Brain microvascular endothelial cell (primary cell): Measurements from ENCODE around the gene GAN.
"Not testable (repeated sequence)": the region's sequence is repeated elsewhere in the genome, so short reads cannot be mapped to it uniquely, and the experiment has no call there.

Experiments used
- DNase-seq: peaks from one replicate; pipeline ENCODE4 v3.0.0-alpha.2; 2020
- H3K27ac ChIP-seq: fragments of 250-450 bp; sonication (Bioruptor Pico); 2 replicates; pipeline ENCODE4 v1.5.1; 2020; ENCODE audit warnings: mild to moderate bottlenecking, moderate library complexity
- H3K27me3 ChIP-seq: fragments of 250-450 bp; sonication (Bioruptor Pico); replicated peaks from 2 replicates; pipeline ENCODE4 v1.5.1; 2020; ENCODE audit warnings: mild to moderate bottlenecking
- H3K36me3 ChIP-seq: fragments of 250-450 bp; sonication (Bioruptor Pico); replicated peaks from 2 replicates; pipeline ENCODE4 v1.5.1; 2020; ENCODE audit warnings: mild to moderate bottlenecking
- H3K4me3 ChIP-seq: 2 replicates; pipeline ENCODE4 v1.5.1; 2011; ENCODE audit warnings: low read depth, mild to moderate bottlenecking, control low read depth, low read length, moderate library complexity
- in situ Hi-C: cut with HindIII; loops from 2 replicates; pipeline ENCODE4 v1.10.0; 2017; ENCODE audit warnings: low sequenced_read_pairs, low pct_ligation_motif_present
- TF ChIP-seq, protein P1 (sequence below): IDR thresholded peaks from 2 replicates; pipeline ENCODE4 v1.5.1; 2011; ENCODE audit warnings: low read depth, mild to moderate bottlenecking, moderate library complexity, low read length, control low read depth, inconsistent platforms; ENCODE audit errors: missing control alignments

GAN gene

DNA sequence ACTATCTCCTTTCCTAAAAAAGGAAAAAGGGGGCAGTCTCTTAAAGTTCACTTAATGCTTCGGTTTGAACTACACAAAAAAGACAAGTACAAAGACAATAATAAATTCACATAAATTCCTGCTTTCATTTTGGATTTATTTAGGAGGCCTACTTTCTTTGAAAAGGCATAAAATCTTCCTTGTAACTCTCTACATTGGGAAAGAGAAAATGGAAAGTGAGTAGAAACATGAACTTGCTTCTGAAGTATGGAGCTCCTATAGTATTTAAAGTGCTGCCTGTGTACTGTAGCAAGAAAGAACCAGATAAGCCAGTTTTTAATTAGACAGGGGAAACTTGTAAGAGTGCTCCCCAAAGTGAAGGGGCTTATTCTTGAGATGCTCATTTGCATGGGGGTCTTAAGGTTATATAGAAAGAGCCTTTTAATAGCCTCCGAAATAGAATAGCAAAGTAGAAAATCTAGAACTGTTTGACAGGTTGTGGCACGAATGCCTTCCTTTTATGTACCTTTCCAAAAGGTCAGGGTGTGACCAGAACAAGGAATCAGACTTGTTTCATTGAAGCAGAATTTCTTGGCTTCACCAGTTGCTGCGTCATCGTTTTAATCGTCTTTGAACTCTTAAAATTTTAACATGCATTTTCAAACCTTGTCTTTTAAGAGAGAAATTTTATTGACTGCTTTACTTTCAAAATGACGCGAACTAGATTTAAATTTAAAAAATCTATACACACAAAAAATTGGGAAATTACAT is 12.9 kb downstream of the GAN start:
- TF ChIP-seq, protein P1, sequence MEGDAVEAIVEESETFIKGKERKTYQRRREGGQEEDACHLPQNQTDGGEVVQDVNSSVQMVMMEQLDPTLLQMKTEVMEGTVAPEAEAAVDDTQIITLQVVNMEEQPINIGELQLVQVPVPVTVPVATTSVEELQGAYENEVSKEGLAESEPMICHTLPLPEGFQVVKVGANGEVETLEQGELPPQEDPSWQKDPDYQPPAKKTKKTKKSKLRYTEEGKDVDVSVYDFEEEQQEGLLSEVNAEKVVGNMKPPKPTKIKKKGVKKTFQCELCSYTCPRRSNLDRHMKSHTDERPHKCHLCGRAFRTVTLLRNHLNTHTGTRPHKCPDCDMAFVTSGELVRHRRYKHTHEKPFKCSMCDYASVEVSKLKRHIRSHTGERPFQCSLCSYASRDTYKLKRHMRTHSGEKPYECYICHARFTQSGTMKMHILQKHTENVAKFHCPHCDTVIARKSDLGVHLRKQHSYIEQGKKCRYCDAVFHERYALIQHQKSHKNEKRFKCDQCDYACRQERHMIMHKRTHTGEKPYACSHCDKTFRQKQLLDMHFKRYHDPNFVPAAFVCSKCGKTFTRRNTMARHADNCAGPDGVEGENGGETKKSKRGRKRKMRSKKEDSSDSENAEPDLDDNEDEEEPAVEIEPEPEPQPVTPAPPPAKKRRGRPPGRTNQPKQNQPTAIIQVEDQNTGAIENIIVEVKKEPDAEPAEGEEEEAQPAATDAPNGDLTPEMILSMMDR, result no peak
- DNase-seq, result no peak
- Histone ChIP-seq H3K27ac (no peak overlapping the region), H3K27me3 (no peaks in the 10 kb centered on the region), H3K4me3 (no peak overlapping the region), H3K36me3 (peaks cover 3% of the 10 kb centered on the region)
- in situ Hi-C loops, result no loop called here

DNA sequence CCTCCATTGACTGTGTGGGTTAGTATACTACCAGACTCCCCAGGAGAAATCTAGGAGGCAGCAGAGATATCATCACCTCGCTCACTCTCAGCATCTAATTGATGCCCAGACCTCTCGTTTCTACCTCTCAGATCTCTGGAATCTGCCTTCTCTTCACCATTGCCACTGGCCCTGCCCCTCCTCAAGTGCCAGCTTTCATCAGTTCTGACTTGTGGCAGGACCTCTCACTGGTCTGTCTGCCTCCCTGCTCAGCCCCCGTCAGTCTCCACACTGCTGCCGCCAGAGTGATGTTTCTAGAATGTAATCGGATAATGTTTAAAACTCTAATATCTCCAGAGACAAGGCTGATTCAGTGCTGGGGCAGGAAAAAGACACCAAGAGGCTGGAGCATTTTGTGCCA is 15.2 kb downstream of the GAN start:
- no peak overlapping the region for H3K4me3 ChIP-seq
- in situ Hi-C loops, result no loop called here
- DNase-seq, result no peak
- TF ChIP-seq, protein P1, result no peak
- H3K36me3 ChIP-seq, result peaks cover 3% of the 10 kb centered on the region
- H3K27ac ChIP-seq, result no peak overlapping the region
- no peaks in the 10 kb centered on the region for H3K27me3 ChIP-seq

- in situ Hi-C loops, result no loop called here
- H3K4me3 ChIP-seq, result no peak overlapping the region
- H3K27ac ChIP-seq, result no peak overlapping the region
- DNase-seq, result no peak
- TF ChIP-seq, protein P1, result no peak
- no peaks in the 10 kb centered on the region for H3K36me3 ChIP-seq
- H3K27me3 ChIP-seq, result no peaks in the 10 kb centered on the region
Observed at GRCh38 chr16:81333356-81333755, 18.6 kb downstream of the GAN start.

GRCh38 chr16:81335669-81336068 is 20.9 kb downstream of the GAN start:
- DNase-seq, result no peak
- in situ Hi-C loops, result no loop called here
- Histone ChIP-seq H3K27me3 (no peaks in the 10 kb centered on the region), H3K36me3 (no peaks in the 10 kb centered on the region), H3K27ac (no peak overlapping the region), H3K4me3 (no peak overlapping the region)
- TF ChIP-seq, protein P1, result no peak

DNA sequence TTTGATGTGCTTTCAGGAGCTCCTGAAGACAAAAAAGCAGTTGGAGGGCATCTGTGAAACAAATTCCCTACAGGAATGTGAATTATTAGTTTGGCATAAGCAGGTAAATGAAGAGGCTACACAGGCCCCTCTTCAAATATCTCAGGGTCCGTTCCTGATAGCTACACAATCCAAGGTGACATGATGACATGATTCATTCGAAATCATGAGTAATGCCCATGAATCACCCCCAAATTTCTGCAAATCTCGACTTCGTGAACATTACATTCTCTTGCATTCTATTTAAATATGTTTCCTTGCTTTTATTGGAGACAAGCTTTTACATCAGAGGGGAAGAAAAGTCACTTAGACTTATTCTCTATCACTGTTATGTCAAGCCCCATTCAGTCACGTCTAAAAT is 22.3 kb downstream of the GAN start:
- in situ Hi-C loops, result no loop called here
- H3K27me3 ChIP-seq, result no peaks in the 10 kb centered on the region
- no peak overlapping the region for H3K27ac ChIP-seq
- H3K4me3 ChIP-seq, result no peak overlapping the region
- DNase-seq, result no peak
- H3K36me3 ChIP-seq, result no peaks in the 10 kb centered on the region
- TF ChIP-seq, protein P1, result no peak

- DNase-seq, H3K36me3 ChIP-seq, H3K4me3 ChIP-seq, H3K27ac ChIP-seq, H3K27me3 ChIP-seq, in situ Hi-C loops: not testable (repeated sequence)
Observed at GRCh38 chr16:81345172-81345571, 30.4 kb downstream of the GAN start.
